Panc1 (cell line): ENCODE measurements around the gene THG1L. TPM values are rescaled to one million over a fixed set of nuclear protein-coding genes. Genes with fewer than 3 reads are reported as not detected.
"Not testable (repeated sequence)": the region's sequence is repeated elsewhere in the genome, so short reads cannot be mapped to it uniquely, and the experiment has no call there.

Source experiments
- ATAC-seq: fragments of 200-7000 bp; cut with Tn5 transposase; 2 replicates; pipeline ENCODE4 v1.9.1; 2020; ENCODE audit warnings: mild to moderate bottlenecking, moderate library complexity
- BruUV-seq: library from RNA; stranded (reverse); fragments of 400-500 nt; replicated peaks from 2 replicates; lab custom pipeline; 2021; lab: Mats Ljungman, UMichigan
- CTCF ChIA-PET: fragments of 300-600 bp; sonication (Branson Sonifier 250); formaldehyde crosslinking; loops from one replicate; lab custom pipeline; 2022; ENCODE audit warnings: antibody characterized with exemption; lab: Charles Lee
- POLR2A ChIA-PET: fragments of 300-600 bp; sonication (Branson Sonifier 250); formaldehyde crosslinking; loops from one replicate; lab custom pipeline; 2022; ENCODE audit warnings: antibody characterized with exemption; lab: Charles Lee
- DNase-seq: peaks from one replicate; pipeline ENCODE4 v3.0.0-alpha.2; 2010; ENCODE audit warnings: low read depth, low spot score
- H3K27ac ChIP-seq: 2 replicates; pipeline ENCODE4 v1.5.1; 2011; ENCODE audit warnings: mild to moderate bottlenecking, low read length, inconsistent platforms
- H3K27me3 ChIP-seq: fragments of 200-500 bp; sonication (Bioruptor generic); 2 replicates; pipeline ENCODE4 v1.6.0; 2014; ENCODE audit warnings: low read length, inconsistent platforms; ENCODE audit not compliant: control insufficient read depth, insufficient read depth
- H3K36me3 ChIP-seq: fragments of 200-500 bp; sonication (Bioruptor generic); 2 replicates; pipeline ENCODE4 v1.5.1; 2014; ENCODE audit warnings: inconsistent platforms, mild to moderate bottlenecking, low read length, moderate library complexity; ENCODE audit not compliant: control insufficient read depth, insufficient read depth
- H3K4me1 ChIP-seq: 2 replicates; pipeline ENCODE4 v1.5.1; 2011; ENCODE audit warnings: inconsistent platforms, mild to moderate bottlenecking, low read length, moderate library complexity; ENCODE audit not compliant: control insufficient read depth, insufficient read depth
- H3K4me3 ChIP-seq, 2 experiments: 2 replicates each; pipeline ENCODE4 v1.5.1; 2011 to 2012; ENCODE audit warnings: low read depth in 2 of 2, low read length in 2 of 2, mild to moderate bottlenecking in 2 of 2, inconsistent platforms in 1 of 2, moderate library complexity in 1 of 2
- H3K9me3 ChIP-seq: fragments of 200-500 bp; sonication (Bioruptor generic); 2 replicates; pipeline ENCODE4 v1.5.1; 2014; ENCODE audit warnings: low read depth, mild to moderate bottlenecking, inconsistent platforms, low read length, moderate library complexity; ENCODE audit not compliant: control insufficient read depth, insufficient read depth
- CTCF ChIP-seq: fragments of 450-650 bp; IDR thresholded peaks from 2 replicates; pipeline ENCODE4 v1.5.1; 2017; ENCODE audit warnings: mild to moderate bottlenecking
- POLR2AphosphoS5 ChIP-seq: IDR thresholded peaks from 2 replicates; pipeline ENCODE4 v1.6.1; 2012; ENCODE audit warnings: mild to moderate bottlenecking, low read depth, low read length, moderate library complexity
- REST ChIP-seq, 2 experiments: IDR thresholded peaks; 2 replicates each; pipeline ENCODE4 v1.6.1; 2011 to 2012; ENCODE audit warnings: low read depth in 2 of 2, control low read depth in 1 of 2, low read length in 1 of 2, mild to moderate bottlenecking in 1 of 2, moderate library complexity in 1 of 2; ENCODE audit not compliant: insufficient read depth in 1 of 2
- SIN3A ChIP-seq: IDR thresholded peaks from 2 replicates; pipeline ENCODE4 v1.6.1; 2012; ENCODE audit warnings: low read depth, mild to moderate bottlenecking, low read length, moderate library complexity, borderline replicate concordance; ENCODE audit not compliant: insufficient read depth
- TCF7L2 ChIP-seq: IDR thresholded peaks from 2 replicates; pipeline ENCODE4 v1.6.1; 2011; ENCODE audit warnings: mild to moderate bottlenecking, low read depth, low read length, inconsistent platforms
- in situ Hi-C: cut with HindIII; loops from 2 replicates; pipeline ENCODE4 v1.10.0; 2016; ENCODE audit warnings: low sequenced_read_pairs, low pct_unique_long_range_greater_than_20kb
- intact Hi-C: fragments of 100-400 bp; cut with micrococcal nuclease; formaldehyde crosslinking; loops from one replicate; pipeline ENCODE4 v1.10.0; 2022; ENCODE audit not compliant: unreplicated experiment
- total RNA-seq: library from RNA; stranded (reverse); gene quantifications from one replicate; pipeline ENCODE4 v1.2.1, GENCODE V29; 2021; ENCODE audit not compliant: unreplicated experiment

The THG1L gene
- total RNA-seq, 1 experiment from 2014 or later, result 15.4 TPM

- ATAC-seq, H3K36me3 ChIP-seq, H3K4me1 ChIP-seq, BruUV-seq, H3K4me3 ChIP-seq, intact Hi-C loops, POLR2A ChIA-PET, DNase-seq, H3K27me3 ChIP-seq, H3K9me3 ChIP-seq, CTCF ChIA-PET, H3K27ac ChIP-seq, in situ Hi-C loops: not testable (repeated sequence)
Observed at GRCh38 chr5:157696154-157696553, 35.1 kb upstream of the THG1L start.

- ATAC-seq, H3K4me3 ChIP-seq, H3K27me3 ChIP-seq, POLR2A ChIA-PET, DNase-seq, CTCF ChIA-PET, H3K4me1 ChIP-seq, BruUV-seq, in situ Hi-C loops, intact Hi-C loops, H3K27ac ChIP-seq, H3K9me3 ChIP-seq, H3K36me3 ChIP-seq: not testable (repeated sequence)
Observed at GRCh38 chr5:157698674-157699073, 32.5 kb upstream of the THG1L start.

- ATAC-seq, result no peak
- in situ Hi-C loops (no loop called here), intact Hi-C loops (no loop called here)
- POLR2A ChIA-PET, result interaction anchor here (0.7 kb wide), 1 partner anchor 246 kb away, joined by 3 read pairs; no protein-coding TSS in a partner anchor
- Histone ChIP-seq H3K27me3 (no peaks in the 10 kb centered on the region), H3K36me3 (no peaks in the 10 kb centered on the region), H3K4me1 (no peaks in the 10 kb centered on the region), H3K9me3 (no peaks in the 10 kb centered on the region), H3K4me3 (no peak overlapping the region), H3K27ac (no peak overlapping the region)
- TF ChIP-seq POLR2AphosphoS5, result no peak
- no peak for TF ChIP-seq CTCF
- no peak for TF ChIP-seq TCF7L2
- no peak for TF ChIP-seq SIN3A
- no peak for TF ChIP-seq REST (IDR thresholded peaks at IDR 0.05; ENCODE audit: insufficient read depth in 1 of 2, low read depth in 2 of 2, low read length in 1 of 2)
- no TSS peak for BruUV-seq
- no peak for DNase-seq
- CTCF ChIA-PET, result no interaction called here
Observed at GRCh38 chr5:157703736-157704135, 27.5 kb upstream of the THG1L start.
